22Rv1 (cell line): ENCODE data around the gene JAKMIP2.

ENCODE experiments used
- H3K27ac ChIP-seq: fragments of 450-650 bp; 2 replicates; pipeline ENCODE4 v1.5.1; 2017
- CTCF ChIP-seq: fragments of 450-650 bp; IDR thresholded peaks from 2 replicates; pipeline ENCODE4 v1.5.1; 2017; ENCODE audit warnings: mild to moderate bottlenecking
- ZFX ChIP-seq: fragments of 450-650 bp; IDR thresholded peaks from 2 replicates; pipeline ENCODE4 v1.6.1; 2017; ENCODE audit warnings: antibody characterized with exemption, borderline replicate concordance

Gene JAKMIP2

GRCh38 chr5:147669169-147669869 is 113.2 kb downstream of the JAKMIP2 start:
- peak overlapping the region; percentile 65 for H3K27ac ChIP-seq
- TF ChIP-seq CTCF: no peak
- TF ChIP-seq ZFX: no peak

DNA sequence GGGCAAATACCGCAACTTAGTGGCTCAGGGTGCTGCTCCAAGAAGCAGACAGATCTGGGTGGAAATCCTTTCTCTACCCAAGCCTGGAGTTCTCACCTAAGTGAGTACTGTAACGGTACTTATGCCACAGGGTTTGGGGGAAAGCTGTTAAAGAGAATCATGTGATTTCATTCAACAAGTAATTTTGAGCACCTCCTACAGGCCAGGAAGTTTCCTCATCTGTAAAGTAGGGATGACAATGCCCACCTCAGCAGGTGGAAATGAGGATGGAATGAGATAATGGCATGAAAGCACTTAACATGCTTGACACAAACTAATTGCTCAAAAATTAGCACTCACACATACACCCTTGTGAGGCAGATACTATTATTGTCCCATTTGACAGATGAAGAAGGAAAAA is 114.1 kb downstream of the JAKMIP2 start:
- TF ChIP-seq ZFX: no peak

DNA sequence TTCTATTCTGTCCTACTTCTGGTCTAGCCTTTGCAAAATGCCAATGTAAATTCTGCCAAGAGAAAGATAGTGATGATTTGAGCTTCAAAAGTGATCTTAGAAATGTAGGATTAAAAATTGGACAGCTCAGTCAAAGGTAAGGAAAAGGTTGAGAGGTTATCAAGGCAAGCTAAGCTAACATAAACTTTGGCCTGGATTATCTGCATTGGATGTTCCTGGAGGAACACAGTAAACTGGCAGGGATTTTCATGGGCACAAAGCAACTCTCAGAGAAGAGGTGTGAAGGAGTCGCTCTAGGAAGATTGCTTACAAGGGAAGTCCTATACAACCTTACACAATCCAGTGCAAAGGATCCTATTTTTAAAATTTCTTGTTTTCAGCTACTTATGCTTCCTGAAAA is 115.2 kb downstream of the JAKMIP2 start:
- no peak overlapping the region for H3K27ac ChIP-seq
- no peak for TF ChIP-seq ZFX
- no peak for TF ChIP-seq CTCF

More for the DNA sequence above, 114.1 kb downstream of the JAKMIP2 start:
- H3K27ac ChIP-seq: peak overlapping the region; percentile 65

DNA sequence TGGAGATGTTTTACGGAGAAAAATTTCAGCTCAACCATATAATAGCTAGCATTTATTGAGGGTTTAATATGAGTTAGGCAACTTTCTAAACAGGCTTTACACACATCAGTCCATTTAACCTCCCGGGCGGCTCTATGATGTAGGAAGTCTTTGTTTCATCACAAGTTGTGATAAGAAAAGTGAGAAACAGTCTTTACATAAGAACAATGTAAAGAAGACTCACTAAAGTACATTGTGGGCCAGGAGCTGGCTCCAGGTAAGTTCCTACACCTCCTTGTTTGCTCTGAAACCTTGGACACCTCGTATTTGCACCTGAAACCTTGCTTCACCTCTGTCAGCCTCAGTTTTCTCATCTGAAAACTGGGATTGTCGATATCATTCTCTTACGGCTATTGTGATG is 116.1 kb downstream of the JAKMIP2 start:
- no peak for TF ChIP-seq CTCF
- no peak for TF ChIP-seq ZFX
- no peak overlapping the region for H3K27ac ChIP-seq

DNA sequence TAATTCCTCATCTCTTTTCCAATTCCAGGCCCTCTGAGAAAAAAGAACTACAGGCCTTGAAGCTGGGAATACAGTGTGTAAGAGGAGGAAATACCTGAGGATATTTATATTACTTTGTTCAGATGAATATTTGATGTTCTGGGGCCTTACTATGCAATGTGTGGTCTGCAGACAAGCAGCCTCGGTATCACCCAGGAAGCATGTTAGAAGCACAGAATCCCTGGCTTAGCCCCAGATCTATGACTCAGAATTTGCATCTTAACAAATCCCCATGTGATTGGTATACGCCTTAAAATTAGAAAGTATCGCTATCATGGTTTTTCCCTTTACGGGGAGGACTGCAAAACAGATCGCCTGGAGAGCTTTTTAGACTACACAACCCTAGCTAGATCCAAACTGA is 121.0 kb downstream of the JAKMIP2 start:
- no peak overlapping the region for H3K27ac ChIP-seq
- TF ChIP-seq ZFX: no peak
- no peak for TF ChIP-seq CTCF

- H3K27ac ChIP-seq: no peak overlapping the region
These were observed 123.2 kb downstream of the JAKMIP2 start for GRCh38 chr5:147659166-147659929.

DNA sequence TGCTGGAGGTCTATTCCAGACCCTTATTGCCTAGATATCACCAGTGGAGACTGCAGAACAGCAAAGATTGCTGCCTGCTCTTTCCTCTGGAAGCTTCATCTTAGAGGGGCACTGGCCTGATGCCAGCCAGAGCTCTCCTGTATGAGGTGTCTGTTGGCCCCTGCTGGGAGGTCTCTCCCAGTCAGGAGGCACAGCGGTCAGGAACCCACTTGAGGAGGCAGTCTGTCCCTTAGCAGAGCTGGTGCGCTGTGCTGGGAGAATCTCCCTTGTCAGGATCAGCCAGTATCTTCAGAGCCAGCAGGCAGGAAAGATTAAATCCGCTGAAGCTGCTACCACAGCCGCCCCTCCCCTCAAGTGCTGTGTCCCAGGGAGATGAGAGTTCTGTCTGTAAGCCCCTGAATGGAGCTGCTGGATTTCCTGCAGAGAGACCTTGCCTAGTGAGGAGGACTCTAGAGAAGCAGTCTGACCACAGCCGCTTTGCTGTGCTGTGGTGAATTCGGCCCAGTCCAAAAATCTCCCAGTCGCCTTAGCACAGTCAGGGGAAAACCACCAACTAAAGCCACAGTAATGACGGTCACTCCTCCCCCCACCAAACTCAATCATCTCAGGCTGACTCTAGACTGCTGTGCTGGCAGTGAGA is 124.1 kb downstream of the JAKMIP2 start:
- TF ChIP-seq ZFX (no peak), CTCF (no peak)
- H3K27ac ChIP-seq: no peak overlapping the region

More at GRCh38 chr5:147659166-147659929, 123.2 kb downstream of the JAKMIP2 start:
- TF ChIP-seq CTCF: no peak
- TF ChIP-seq ZFX: no peak
